HCT116 (cell line): Measurements from ENCODE around the gene COL28A1. TPM values are rescaled to one million over a fixed set of nuclear protein-coding genes. Genes with fewer than 3 reads are reported as not detected.

Experiments used
- ATAC-seq: fragments of 200-7000 bp; cut with Tn5 transposase; 2 replicates; pipeline ENCODE4 v1.9.1; 2020; ENCODE audit warnings: mild to moderate bottlenecking, moderate library complexity
- BruUV-seq: library from RNA; stranded (reverse); fragments of 400-500 nt; replicated peaks from 2 replicates; lab custom pipeline; 2021; lab: Mats Ljungman, UMichigan
- CTCF ChIA-PET: fragments of 300-600 bp; sonication (Branson Sonifier 250); formaldehyde crosslinking; loops from one replicate; lab custom pipeline; 2021; ENCODE audit warnings: antibody characterized with exemption; lab: Charles Lee
- POLR2A ChIA-PET: fragments of 300-600, 350-600 bp; sonication (Branson Sonifier 250); formaldehyde crosslinking; loops from one replicate; lab custom pipeline; 2021; ENCODE audit warnings: antibody characterized with exemption; lab: Charles Lee
- RAD21 ChIA-PET, 2 experiments: fragments of 300-600 bp; sonication (Branson Sonifier 250); formaldehyde crosslinking; loops; one replicate each; lab custom pipeline; 2023; ENCODE audit warnings: low total read pairs in 2 of 2; ENCODE audit not compliant: uncharacterized antibody in 2 of 2, unreplicated experiment in 2 of 2, low non-redundant PET in 1 of 2; lab: Charles Lee
- DNase-seq: peaks from one replicate; pipeline ENCODE4 v3.0.0-alpha.2; 2010; ENCODE audit warnings: low read depth, low spot score
- H2AFZ ChIP-seq: fragments of 200-600 bp; shearing (Covaris generic), sonication (generic); 2 replicates; pipeline ENCODE4 v1.6.1; 2017; ENCODE audit warnings: low read depth, mixed run types, mixed read lengths, antibody characterized with exemption, low read length; ENCODE audit not compliant: poor library complexity, severe bottlenecking
- H3K27ac ChIP-seq: 2 replicates; pipeline ENCODE4 v1.5.1; 2012; ENCODE audit warnings: low read depth, low read length
- H3K27me3 ChIP-seq: fragments of 200-600 bp; sonication (generic); 2 replicates; pipeline ENCODE4 v1.6.1; 2016; ENCODE audit warnings: mixed run types, low read length, mixed read lengths; ENCODE audit not compliant: insufficient read depth
- H3K36me3 ChIP-seq, 2 experiments: fragments of 200-500 bp in 1 of 2; fragments of 200-600 bp in 1 of 2; sonication (Bioruptor generic) in 1 of 2; sonication (generic) in 1 of 2; 2 replicates each; pipeline versions ENCODE4 v1.5.1 to v1.6.1; 2014 to 2016; ENCODE audit warnings: low read length in 2 of 2, inconsistent platforms in 1 of 2, mixed read lengths in 1 of 2, mixed run types in 1 of 2; ENCODE audit not compliant: insufficient read depth in 2 of 2, control insufficient read depth in 1 of 2
- H3K4me1 ChIP-seq, 2 experiments: fragments of 200-600 bp in 1 of 2; sonication (generic) in 1 of 2; 2 replicates each; pipeline versions ENCODE4 v1.5.1 to v1.6.1; 2012 to 2017; ENCODE audit warnings: low read length in 2 of 2, inconsistent platforms in 1 of 2, mild to moderate bottlenecking in 1 of 2, mixed read lengths in 1 of 2, mixed run types in 1 of 2, moderate library complexity in 1 of 2; ENCODE audit not compliant: insufficient read depth in 2 of 2, control insufficient read depth in 1 of 2
- H3K4me2 ChIP-seq: fragments of 200-600 bp; sonication (generic); 2 replicates; pipeline ENCODE4 v1.6.1; 2017; ENCODE audit warnings: mixed run types, low read length, mixed read lengths
- H3K4me3 ChIP-seq, 2 experiments: fragments of 200-600 bp in 1 of 2; sonication (generic) in 1 of 2; replicated peaks in 1 of 2; 2 replicates each; pipeline ENCODE4 v1.5.1; 2011 to 2016; ENCODE audit warnings: low read length in 2 of 2, control low read depth in 1 of 2, low read depth in 1 of 2, mild to moderate bottlenecking in 1 of 2, mixed read lengths in 1 of 2, mixed run types in 1 of 2
- H3K79me2 ChIP-seq: fragments of 200-600 bp; sonication (generic); 2 replicates; pipeline ENCODE4 v1.6.1; 2017; ENCODE audit warnings: mild to moderate bottlenecking, mixed run types, low read length, moderate library complexity, mixed read lengths; ENCODE audit not compliant: insufficient read depth
- H3K9ac ChIP-seq: fragments of 200-600 bp; sonication (generic); 2 replicates; pipeline ENCODE4 v1.6.1; 2016; ENCODE audit warnings: low read length, mixed read lengths
- H3K9me2 ChIP-seq: fragments of 200-600 bp; sonication (generic), shearing (Covaris generic); 2 replicates; pipeline ENCODE4 v1.6.1; 2017; ENCODE audit warnings: mixed run types, mild to moderate bottlenecking, moderate library complexity; ENCODE audit not compliant: insufficient read depth
- H3K9me3 ChIP-seq, 2 experiments: fragments of 200-500 bp in 1 of 2; fragments of 200-600 bp in 1 of 2; sonication (Bioruptor generic) in 1 of 2; sonication (generic) in 1 of 2; 2 replicates each; pipeline ENCODE4 v1.6.1; 2014 to 2017; ENCODE audit warnings: low read length in 2 of 2, mixed read lengths in 2 of 2, inconsistent platforms in 1 of 2, low read depth in 1 of 2, mild to moderate bottlenecking in 1 of 2, mixed run types in 1 of 2, moderate library complexity in 1 of 2; ENCODE audit not compliant: control insufficient read depth in 1 of 2, insufficient read depth in 1 of 2
- H4K20me1 ChIP-seq: fragments of 200-600 bp; sonication (generic), shearing (Covaris generic); 2 replicates; pipeline ENCODE4 v1.6.1; 2017; ENCODE audit warnings: mixed run types, mild to moderate bottlenecking, moderate library complexity; ENCODE audit not compliant: insufficient read depth
- ELF1 ChIP-seq: IDR thresholded peaks from 2 replicates; pipeline ENCODE4 v1.6.1; 2012; ENCODE audit warnings: low read depth, borderline replicate concordance
- intact Hi-C: fragments of 100-400 bp; cut with micrococcal nuclease; formaldehyde crosslinking; loops from 2 replicates; pipeline ENCODE4 v1.10.0; 2022
- total RNA-seq: library from RNA; stranded (reverse); gene quantifications from one replicate; pipeline ENCODE4 v1.2.1, GENCODE V29; 2021; ENCODE audit not compliant: unreplicated experiment
- TF ChIP-seq, protein P1 (sequence below), 3 experiments: fragments of 200-600 bp in 1 of 3; sonication (generic) in 1 of 3; IDR thresholded peaks in 2 of 3; conservative IDR thresholded peaks in 1 of 3; 2 replicates each; pipeline ENCODE4 v1.5.1; 2012 to 2017; ENCODE audit warnings: low read depth in 2 of 3, low read length in 2 of 3, antibody characterized with exemption in 1 of 3, borderline replicate concordance in 1 of 3, control low read depth in 1 of 3, mild to moderate bottlenecking in 1 of 3, mixed read lengths in 1 of 3, mixed run types in 1 of 3, moderate library complexity in 1 of 3; ENCODE audit not compliant: insufficient read depth in 1 of 3
- TF ChIP-seq, protein P2 (sequence below): IDR thresholded peaks from 2 replicates; pipeline ENCODE4 v1.6.1; 2011; ENCODE audit warnings: mild to moderate bottlenecking, low read length, moderate library complexity; ENCODE audit not compliant: insufficient replicate concordance; ENCODE audit errors: extremely low read depth

COL28A1 gene
- total RNA-seq, 1 experiment from 2014 or later, result 0.12 TPM

DNA sequence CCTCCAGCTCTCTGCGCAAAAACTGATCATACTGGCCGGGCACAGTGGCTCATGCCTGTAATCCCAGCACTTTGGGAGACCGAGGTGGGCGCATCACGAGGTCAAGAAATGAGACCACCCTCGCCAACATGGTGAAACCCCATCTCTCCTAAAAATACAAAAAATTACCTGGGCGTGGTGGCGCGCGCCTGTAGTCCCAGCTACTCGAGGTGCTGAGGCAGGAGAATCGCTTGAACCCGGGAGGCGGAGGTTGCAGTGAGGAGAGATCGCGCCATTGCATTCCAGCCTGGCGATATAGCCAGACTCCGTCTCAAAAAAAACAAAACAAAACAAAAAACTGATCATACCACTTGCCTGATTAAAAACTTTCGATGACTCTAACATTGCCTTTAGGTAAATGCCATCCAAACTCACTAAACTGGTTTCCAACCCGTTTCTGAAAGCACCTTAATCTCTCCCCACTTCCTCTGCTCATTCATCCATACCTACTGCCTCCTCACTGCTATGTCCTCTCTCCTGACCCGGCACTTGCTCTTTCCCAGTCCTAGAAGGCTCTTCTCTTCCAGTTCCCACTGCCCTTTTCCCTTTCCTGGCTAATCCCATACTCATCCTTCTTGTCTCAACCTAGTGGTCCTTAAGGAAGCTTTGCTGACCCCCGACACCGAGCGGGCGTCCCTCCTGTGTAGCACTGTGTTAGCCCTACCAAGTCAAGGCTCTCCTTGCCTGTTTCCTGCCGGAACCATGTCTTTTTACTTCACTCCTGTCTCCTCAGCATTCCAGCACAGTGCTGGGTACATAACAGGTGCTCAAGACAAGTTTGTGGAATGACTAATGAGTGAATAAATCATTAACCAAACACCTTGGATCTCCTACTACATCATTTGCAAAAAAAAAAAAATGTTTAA lies 30.3 kb upstream of the COL28A1 start:
- H3K36me3 ChIP-seq, result 0 out of 4 replicates have a peak, but pooled peaks cover 0 to 5% of the 10 kb centered on the region in 2 experiments
- H3K27me3 ChIP-seq, result no peaks in the 10 kb centered on the region
- H3K9me3 ChIP-seq, result no peaks in the 10 kb centered on the region
- CTCF ChIA-PET, result no interaction called here
- ATAC-seq (peak; percentile 18), DNase-seq (peak; percentile 33)
- H3K4me2 ChIP-seq, result peak overlapping the region; percentile 94
- peaks cover 39% of the 10 kb centered on the region for H3K79me2 ChIP-seq
- no peaks in the 10 kb centered on the region for H3K9me2 ChIP-seq
- H3K4me3 ChIP-seq, result peak overlapping the region; percentile 77 to 92
- peak overlapping the region; percentile 90 for H3K9ac ChIP-seq
- intact Hi-C loops, result no loop called here
- TSS peak; percentile 60 for BruUV-seq
- peaks cover 25 to 44% of the 10 kb centered on the region in 2 experiments for H3K4me1 ChIP-seq
- TF ChIP-seq, protein P1, sequence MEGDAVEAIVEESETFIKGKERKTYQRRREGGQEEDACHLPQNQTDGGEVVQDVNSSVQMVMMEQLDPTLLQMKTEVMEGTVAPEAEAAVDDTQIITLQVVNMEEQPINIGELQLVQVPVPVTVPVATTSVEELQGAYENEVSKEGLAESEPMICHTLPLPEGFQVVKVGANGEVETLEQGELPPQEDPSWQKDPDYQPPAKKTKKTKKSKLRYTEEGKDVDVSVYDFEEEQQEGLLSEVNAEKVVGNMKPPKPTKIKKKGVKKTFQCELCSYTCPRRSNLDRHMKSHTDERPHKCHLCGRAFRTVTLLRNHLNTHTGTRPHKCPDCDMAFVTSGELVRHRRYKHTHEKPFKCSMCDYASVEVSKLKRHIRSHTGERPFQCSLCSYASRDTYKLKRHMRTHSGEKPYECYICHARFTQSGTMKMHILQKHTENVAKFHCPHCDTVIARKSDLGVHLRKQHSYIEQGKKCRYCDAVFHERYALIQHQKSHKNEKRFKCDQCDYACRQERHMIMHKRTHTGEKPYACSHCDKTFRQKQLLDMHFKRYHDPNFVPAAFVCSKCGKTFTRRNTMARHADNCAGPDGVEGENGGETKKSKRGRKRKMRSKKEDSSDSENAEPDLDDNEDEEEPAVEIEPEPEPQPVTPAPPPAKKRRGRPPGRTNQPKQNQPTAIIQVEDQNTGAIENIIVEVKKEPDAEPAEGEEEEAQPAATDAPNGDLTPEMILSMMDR (IDR thresholded peaks at IDR 0.05 in 2 of 3, conservative IDR thresholded peaks at IDR 0.05 in 1 of 3; ENCODE audit: borderline replicate concordance in 1 of 3, insufficient read depth in 1 of 3, low read depth in 2 of 3, low read length in 2 of 3), result no peak
- no peak for TF ChIP-seq ELF1
- TF ChIP-seq, protein P2, sequence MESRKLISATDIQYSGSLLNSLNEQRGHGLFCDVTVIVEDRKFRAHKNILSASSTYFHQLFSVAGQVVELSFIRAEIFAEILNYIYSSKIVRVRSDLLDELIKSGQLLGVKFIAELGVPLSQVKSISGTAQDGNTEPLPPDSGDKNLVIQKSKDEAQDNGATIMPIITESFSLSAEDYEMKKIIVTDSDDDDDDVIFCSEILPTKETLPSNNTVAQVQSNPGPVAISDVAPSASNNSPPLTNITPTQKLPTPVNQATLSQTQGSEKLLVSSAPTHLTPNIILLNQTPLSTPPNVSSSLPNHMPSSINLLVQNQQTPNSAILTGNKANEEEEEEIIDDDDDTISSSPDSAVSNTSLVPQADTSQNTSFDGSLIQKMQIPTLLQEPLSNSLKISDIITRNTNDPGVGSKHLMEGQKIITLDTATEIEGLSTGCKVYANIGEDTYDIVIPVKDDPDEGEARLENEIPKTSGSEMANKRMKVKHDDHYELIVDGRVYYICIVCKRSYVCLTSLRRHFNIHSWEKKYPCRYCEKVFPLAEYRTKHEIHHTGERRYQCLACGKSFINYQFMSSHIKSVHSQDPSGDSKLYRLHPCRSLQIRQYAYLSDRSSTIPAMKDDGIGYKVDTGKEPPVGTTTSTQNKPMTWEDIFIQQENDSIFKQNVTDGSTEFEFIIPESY, result no peak
- TF ChIP-seq, all 23 proteins: peak for 0
- ChIA-PET RAD21 (no interaction called here), POLR2A (no interaction called here)
- Histone ChIP-seq H4K20me1 (no peaks in the 10 kb centered on the region), H3K27ac (peak overlapping the region; percentile 81), H2AFZ (peak overlapping the region; percentile 95)
